Natural killer cell (primary cell): ENCODE measurements around the gene SP2. TPM values are rescaled to one million over a fixed set of nuclear protein-coding genes. Genes with fewer than 3 reads are reported as not detected.

ENCODE experiments used
- ATAC-seq, 3 donors: fragments of 150-1000 bp in 2 of 3; fragments of 200-7000 bp in 1 of 3; cut with Tn5 transposase; 1 replicate in 1 of 3; 2 replicates in 2 of 3; pipeline ENCODE4 v1.10.0; 2021; ENCODE audit warnings: mild to moderate bottlenecking in 2 of 3, moderate library complexity in 2 of 3
- DNase-seq, 2 donors: peaks; one replicate each; pipeline versions ENCODE4 v3.0.0 to v3.0.0-alpha.2; 2013 to 2021; ENCODE audit warnings: mixed read lengths in 1 of 2
- H3K27ac ChIP-seq: one replicate; pipeline ENCODE4 v1.5.1; 2013; ENCODE audit warnings: mild to moderate bottlenecking, low read length
- H3K27me3 ChIP-seq: one replicate; pipeline ENCODE4 v1.6.1; 2013; ENCODE audit warnings: low read length; ENCODE audit not compliant: control insufficient read depth, insufficient read depth
- H3K36me3 ChIP-seq: one replicate; pipeline ENCODE4 v1.6.1; 2013; ENCODE audit warnings: low read length; ENCODE audit not compliant: control insufficient read depth, insufficient read depth
- H3K4me1 ChIP-seq: one replicate; pipeline ENCODE4 v1.6.1; 2013; ENCODE audit warnings: low read length; ENCODE audit not compliant: control insufficient read depth, insufficient read depth
- H3K4me3 ChIP-seq: one replicate; pipeline ENCODE4 v1.5.1; 2013; ENCODE audit warnings: low read length
- H3K9me3 ChIP-seq: one replicate; pipeline ENCODE4 v1.6.1; 2013; ENCODE audit warnings: low read length; ENCODE audit not compliant: control insufficient read depth, insufficient read depth
- H3K27ac Mint-ChIP-seq, 2 donors: one replicate each; pipeline ENCODE4 v1.8.0; 2022; ENCODE audit warnings: mild to moderate bottlenecking in 2 of 2, mixed read lengths in 2 of 2, moderate library complexity in 1 of 2
- H3K27me3 Mint-ChIP-seq, 2 donors: one replicate each; pipeline ENCODE4 v1.8.0; 2022; ENCODE audit warnings: low read depth in 2 of 2, mixed read lengths in 2 of 2
- H3K36me3 Mint-ChIP-seq: one replicate; pipeline ENCODE4 v1.8.0; 2022; ENCODE audit warnings: mixed read lengths
- H3K4me1 Mint-ChIP-seq, 2 donors: one replicate each; pipeline ENCODE4 v1.8.0; 2022; ENCODE audit warnings: mixed read lengths in 2 of 2
- H3K4me3 Mint-ChIP-seq: one replicate; pipeline ENCODE4 v1.8.0; 2022; ENCODE audit warnings: mild to moderate bottlenecking, moderate library complexity, mixed read lengths
- H3K9me3 Mint-ChIP-seq, 2 donors: one replicate each; pipeline ENCODE4 v1.8.0; 2022; ENCODE audit warnings: mixed read lengths in 2 of 2
- CTCF ChIP-seq: fragments of 200-600 bp; IDR thresholded peaks from one replicate; pipeline ENCODE4 v1.8.0; 2022; ENCODE audit warnings: antibody characterized with exemption
- WGBS: methylation state at CpG from one replicate; pipeline ENCODE4 v1.1.7; 2013; ENCODE audit warnings: missing lambda C conversion rate; ENCODE audit not compliant: insufficient coverage; 5-methylcytosine and 5-hydroxymethylcytosine counted together
- intact Hi-C: fragments of 100-400 bp; cut with micrococcal nuclease; formaldehyde crosslinking; loops from one replicate; pipeline ENCODE4 v1.14.2; 2022
- total RNA-seq, 4 donors: library from RNA; stranded (reverse); fragments of 120-200 nt in 1 of 4; gene quantifications; one replicate each; pipeline versions ENCODE4 v1.2.3 to v1.2.4, GENCODE V29; 2013 to 2022

Gene SP2
- total RNA-seq, 3 donors from 2014 or later (not counting 1 experiment from before 2014, with no cell fraction given): 29.4 to 44.1 (median 33.1) TPM

- TF ChIP-seq CTCF: no peak
- Histone ChIP-seq H3K9me3 (no peaks in the 10 kb centered on the region), H3K4me3 (no peak overlapping the region), H3K36me3 (no peaks in the 10 kb centered on the region), H3K27ac (no peak overlapping the region), H3K4me1 (peaks cover 8% of the 10 kb centered on the region), H3K27me3 (no peaks in the 10 kb centered on the region)
- H3K27ac Mint-ChIP-seq: no peak overlapping the region
- H3K4me3 Mint-ChIP-seq: no peak overlapping the region
- peaks cover 13% of the 10 kb centered on the region in 2 donors for H3K27me3 Mint-ChIP-seq
- no peak for DNase-seq
- H3K9me3 Mint-ChIP-seq: no peaks in the 10 kb centered on the region
- peaks cover 0 to 6% of the 10 kb centered on the region in 2 donors for H3K4me1 Mint-ChIP-seq
- no peaks in the 10 kb centered on the region for H3K36me3 Mint-ChIP-seq
- peak in 2 of 3 donors; percentile 40 to 49 for ATAC-seq
- intact Hi-C loops: no loop called here
- WGBS: 20% methylated on average over 7 of the region's 7 CpGs
Observed at GRCh38 chr17:47882247-47882646, 13.8 kb upstream of the SP2 start.

- 89% methylated on average over 8 of the region's 9 CpGs for WGBS
- intact Hi-C loops: no loop called here
- Mint-ChIP-seq H3K27ac (no peak overlapping the region), H3K36me3 (no peaks in the 10 kb centered on the region), H3K4me1 (peaks cover 0 to 6% of the 10 kb centered on the region in 2 donors), H3K9me3 (no peaks in the 10 kb centered on the region), H3K4me3 (no peak overlapping the region), H3K27me3 (peaks cover 6 to 13% of the 10 kb centered on the region in 2 donors)
- ATAC-seq (no peak), DNase-seq (no peak)
- Histone ChIP-seq H3K27me3 (no peaks in the 10 kb centered on the region), H3K9me3 (no peaks in the 10 kb centered on the region), H3K4me3 (no peak overlapping the region), H3K4me1 (peaks cover 8% of the 10 kb centered on the region), H3K36me3 (no peaks in the 10 kb centered on the region), H3K27ac (no peak overlapping the region)
- no peak for TF ChIP-seq CTCF
Observed at GRCh38 chr17:47882695-47883588, 13.1 kb upstream of the SP2 start.

GRCh38 chr17:47883589-47884426 is 12.2 kb upstream of the SP2 start:
- H3K4me3 ChIP-seq: no peak overlapping the region
- no peak overlapping the region for H3K27ac Mint-ChIP-seq
- peaks cover 0 to 8% of the 10 kb centered on the region in 2 donors for H3K27me3 Mint-ChIP-seq
- H3K27ac ChIP-seq: no peak overlapping the region
- no peaks in the 10 kb centered on the region for H3K9me3 ChIP-seq
- no peaks in the 10 kb centered on the region for H3K9me3 Mint-ChIP-seq
- no peaks in the 10 kb centered on the region for H3K36me3 Mint-ChIP-seq
- intact Hi-C loops: no loop called here
- no peak overlapping the region for H3K4me3 Mint-ChIP-seq
- peaks cover 8% of the 10 kb centered on the region for H3K4me1 ChIP-seq
- H3K4me1 Mint-ChIP-seq: peaks cover 0 to 6% of the 10 kb centered on the region in 2 donors
- no peak for TF ChIP-seq CTCF
- 92% methylated on average over 7 of the region's 9 CpGs for WGBS
- no peaks in the 10 kb centered on the region for H3K36me3 ChIP-seq
- no peak for ATAC-seq
- H3K27me3 ChIP-seq: no peaks in the 10 kb centered on the region
- DNase-seq: no peak
